Breast epithelium (tissue), 3 donors: ENCODE results near the gene PRMT9.

ENCODE experiments used
- POLR2AphosphoS5 ChIP-seq, 3 donors: sonication (generic); formaldehyde crosslinking; IDR thresholded peaks; one replicate each; pipeline ENCODE4 v1.6.1; 2017; ENCODE audit warnings: antibody characterized with exemption in 3 of 3
- TF ChIP-seq, protein P1 (sequence below), 3 donors: fragments of 450-650 bp; IDR thresholded peaks; one replicate each; pipeline ENCODE4 v1.5.1; 2016 to 2017; ENCODE audit warnings: antibody characterized with exemption in 3 of 3, mild to moderate bottlenecking in 3 of 3, moderate library complexity in 3 of 3

DNA sequence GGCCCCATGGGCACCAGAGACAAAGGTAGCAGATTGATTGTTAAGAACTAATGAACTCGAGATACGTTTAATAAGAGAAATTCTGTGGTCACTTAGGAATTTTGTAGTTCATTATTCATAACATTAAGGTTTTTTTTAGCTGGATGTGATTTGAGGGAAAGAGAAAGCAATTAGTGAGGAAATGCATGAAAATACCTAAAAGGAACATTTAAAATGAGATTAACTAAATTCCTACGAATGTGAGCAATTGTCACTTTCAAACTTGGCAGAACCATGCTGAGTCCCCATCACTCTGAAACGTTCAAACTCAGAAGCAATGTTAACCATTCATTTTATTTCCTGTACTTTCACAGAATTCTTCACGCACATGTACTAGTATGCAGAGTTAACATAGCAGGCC, 5.9 kb downstream of the PRMT9 start:
- TF ChIP-seq, protein P1, sequence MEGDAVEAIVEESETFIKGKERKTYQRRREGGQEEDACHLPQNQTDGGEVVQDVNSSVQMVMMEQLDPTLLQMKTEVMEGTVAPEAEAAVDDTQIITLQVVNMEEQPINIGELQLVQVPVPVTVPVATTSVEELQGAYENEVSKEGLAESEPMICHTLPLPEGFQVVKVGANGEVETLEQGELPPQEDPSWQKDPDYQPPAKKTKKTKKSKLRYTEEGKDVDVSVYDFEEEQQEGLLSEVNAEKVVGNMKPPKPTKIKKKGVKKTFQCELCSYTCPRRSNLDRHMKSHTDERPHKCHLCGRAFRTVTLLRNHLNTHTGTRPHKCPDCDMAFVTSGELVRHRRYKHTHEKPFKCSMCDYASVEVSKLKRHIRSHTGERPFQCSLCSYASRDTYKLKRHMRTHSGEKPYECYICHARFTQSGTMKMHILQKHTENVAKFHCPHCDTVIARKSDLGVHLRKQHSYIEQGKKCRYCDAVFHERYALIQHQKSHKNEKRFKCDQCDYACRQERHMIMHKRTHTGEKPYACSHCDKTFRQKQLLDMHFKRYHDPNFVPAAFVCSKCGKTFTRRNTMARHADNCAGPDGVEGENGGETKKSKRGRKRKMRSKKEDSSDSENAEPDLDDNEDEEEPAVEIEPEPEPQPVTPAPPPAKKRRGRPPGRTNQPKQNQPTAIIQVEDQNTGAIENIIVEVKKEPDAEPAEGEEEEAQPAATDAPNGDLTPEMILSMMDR (IDR thresholded peaks at IDR 0.05): no peak
- TF ChIP-seq POLR2AphosphoS5 (IDR thresholded peaks at IDR 0.05): no peak
